ENCODE measurements around the gene ARF6. TPM values are rescaled to one million over a fixed set of nuclear protein-coding genes. Genes with fewer than 3 reads are reported as not detected.

Gene ARF6
- polyA plus RNA-seq, 1 of the 3 experiments (the other 2 are of a cell fraction), result 45.2 TPM

DNA sequence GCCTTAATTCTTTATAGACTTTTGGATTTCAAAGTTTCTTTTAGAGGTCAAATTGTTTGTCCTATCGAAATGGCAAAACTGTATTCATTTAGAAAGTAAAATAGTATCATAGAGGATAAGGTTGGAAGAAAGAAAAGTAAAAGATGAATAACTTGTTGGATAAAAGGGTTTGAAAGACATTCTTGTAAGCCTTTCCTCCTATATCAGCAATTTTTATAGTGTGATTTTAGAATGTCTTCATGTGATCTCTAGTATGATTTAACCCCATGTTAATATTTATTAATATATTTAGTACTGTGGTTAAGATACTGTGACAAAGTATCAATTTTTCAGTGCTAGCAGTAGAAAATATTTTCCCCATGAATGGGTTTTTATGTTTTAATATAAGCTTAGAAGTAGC is 4.5 kb downstream of the ARF6 start (continued):
- TF ChIP-seq RXRA (IDR thresholded peaks at IDR 0.05; ENCODE audit: borderline replicate concordance, low read depth), result no peak
- TF ChIP-seq POLR2AphosphoS5 (IDR thresholded peaks at IDR 0.05; ENCODE audit: low read depth, low read length), result no peak
- TF ChIP-seq, protein P1, sequence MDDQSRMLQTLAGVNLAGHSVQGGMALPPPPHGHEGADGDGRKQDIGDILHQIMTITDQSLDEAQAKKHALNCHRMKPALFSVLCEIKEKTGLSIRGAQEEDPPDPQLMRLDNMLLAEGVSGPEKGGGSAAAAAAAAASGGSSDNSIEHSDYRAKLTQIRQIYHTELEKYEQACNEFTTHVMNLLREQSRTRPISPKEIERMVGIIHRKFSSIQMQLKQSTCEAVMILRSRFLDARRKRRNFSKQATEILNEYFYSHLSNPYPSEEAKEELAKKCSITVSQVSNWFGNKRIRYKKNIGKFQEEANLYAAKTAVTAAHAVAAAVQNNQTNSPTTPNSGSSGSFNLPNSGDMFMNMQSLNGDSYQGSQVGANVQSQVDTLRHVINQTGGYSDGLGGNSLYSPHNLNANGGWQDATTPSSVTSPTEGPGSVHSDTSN (IDR thresholded peaks at IDR 0.05), result no peak
- no peak for TF ChIP-seq GABPA (IDR thresholded peaks at IDR 0.05; ENCODE audit: low read depth)
- TF ChIP-seq TAF1 (IDR thresholded peaks at IDR 0.05; ENCODE audit: borderline replicate concordance, low read depth, low read length), result no peak
- no peak for TF ChIP-seq RCOR1 (IDR thresholded peaks at IDR 0.05; ENCODE audit: low read length)
- no peak for TF ChIP-seq RAD21 (IDR thresholded peaks at IDR 0.05; ENCODE audit: low read length)
- no peak for TF ChIP-seq EZH2phosphoT487 (IDR thresholded peaks at IDR 0.05; ENCODE audit: borderline replicate concordance, low read depth)
- no peak for TF ChIP-seq MXI1 (IDR thresholded peaks at IDR 0.05; ENCODE audit: low read depth, low read length)

DNA sequence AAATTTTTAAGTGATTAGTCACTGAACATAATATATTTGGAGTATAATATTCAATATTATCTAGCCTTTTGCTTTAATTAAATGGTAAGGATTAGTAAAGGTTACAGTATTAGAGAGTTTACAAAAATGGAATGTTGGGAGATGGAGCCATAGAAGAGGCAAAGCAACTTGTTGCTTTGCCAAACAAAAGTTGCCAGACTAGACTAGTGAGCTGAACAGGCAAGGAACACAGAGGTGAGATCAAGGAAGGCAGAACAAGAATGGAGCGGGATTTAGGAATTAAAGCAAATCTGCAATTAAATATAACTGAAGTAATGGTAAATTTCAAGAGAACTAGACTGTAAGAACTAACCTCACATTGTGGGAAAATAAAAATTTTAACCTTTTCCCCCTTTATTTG is 5.1 kb downstream of the ARF6 start:
- Histone ChIP-seq H3K4me2 (peak overlapping the region; percentile 72), H4K20me1 (ENCODE audit: insufficient read depth) (peaks cover 38% of the 10 kb centered on the region), H2AFZ (ENCODE audit: low read depth) (no peak overlapping the region), H3K27me3 (ENCODE audit: insufficient read depth) (no peaks in the 10 kb centered on the region), H3K4me1 (ENCODE audit: control insufficient read depth in 1 of 2, insufficient read depth in 2 of 2, low read depth in 1 of 2, low read length in 1 of 2) (peaks cover 15 to 20% of the 10 kb centered on the region in 2 experiments; a peak in 3 of 4 replicates), H3K9me3 (no peaks in the 10 kb centered on the region), H3K36me3 (replicated peaks in 1 of 2; ENCODE audit: control insufficient read depth in 1 of 2, insufficient read depth in 2 of 2, low read length in 1 of 2) (peaks cover 32 to 53% of the 10 kb centered on the region in 2 experiments), H3K79me2 (ENCODE audit: insufficient read depth) (peaks cover 91% of the 10 kb centered on the region), H3F3A (replicated peaks; ENCODE audit: insufficient read depth) (peaks cover 51% of the 10 kb centered on the region), H3K9me2 (no peaks in the 10 kb centered on the region), H3K27ac (ENCODE audit: low read depth in 2 of 2, low read length in 1 of 2) (peak overlapping the region in 1 of 2 experiments; percentile 98; a peak in 2 of 4 replicates), H3K4me3 (ENCODE audit: low read depth in 2 of 2, low read length in 1 of 2) (peak overlapping the region in 1 of 2 experiments; percentile 85; a peak in 3 of 4 replicates), H3K9ac (peak overlapping the region; percentile 98)
- TF ChIP-seq FOXM1 (IDR thresholded peaks at IDR 0.05; ENCODE audit: low read depth), result no peak
- TF ChIP-seq, protein P2, sequence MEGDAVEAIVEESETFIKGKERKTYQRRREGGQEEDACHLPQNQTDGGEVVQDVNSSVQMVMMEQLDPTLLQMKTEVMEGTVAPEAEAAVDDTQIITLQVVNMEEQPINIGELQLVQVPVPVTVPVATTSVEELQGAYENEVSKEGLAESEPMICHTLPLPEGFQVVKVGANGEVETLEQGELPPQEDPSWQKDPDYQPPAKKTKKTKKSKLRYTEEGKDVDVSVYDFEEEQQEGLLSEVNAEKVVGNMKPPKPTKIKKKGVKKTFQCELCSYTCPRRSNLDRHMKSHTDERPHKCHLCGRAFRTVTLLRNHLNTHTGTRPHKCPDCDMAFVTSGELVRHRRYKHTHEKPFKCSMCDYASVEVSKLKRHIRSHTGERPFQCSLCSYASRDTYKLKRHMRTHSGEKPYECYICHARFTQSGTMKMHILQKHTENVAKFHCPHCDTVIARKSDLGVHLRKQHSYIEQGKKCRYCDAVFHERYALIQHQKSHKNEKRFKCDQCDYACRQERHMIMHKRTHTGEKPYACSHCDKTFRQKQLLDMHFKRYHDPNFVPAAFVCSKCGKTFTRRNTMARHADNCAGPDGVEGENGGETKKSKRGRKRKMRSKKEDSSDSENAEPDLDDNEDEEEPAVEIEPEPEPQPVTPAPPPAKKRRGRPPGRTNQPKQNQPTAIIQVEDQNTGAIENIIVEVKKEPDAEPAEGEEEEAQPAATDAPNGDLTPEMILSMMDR (IDR thresholded peaks at IDR 0.05), result no peak
- no peak for DNase-seq
- 93% methylated on average over 1 of the region's 1 CpG for WGBS (ENCODE audit: low lambda C conversion rate)
- CTCF ChIA-PET, result interaction anchor here (0.6 to 1.4 kb wide), 2 partner anchors 36 to 193 kb away, joined by 3 to 5 read pairs; no protein-coding TSS in a partner anchor
- POLR2A ChIA-PET, result no interaction called here

DNA sequence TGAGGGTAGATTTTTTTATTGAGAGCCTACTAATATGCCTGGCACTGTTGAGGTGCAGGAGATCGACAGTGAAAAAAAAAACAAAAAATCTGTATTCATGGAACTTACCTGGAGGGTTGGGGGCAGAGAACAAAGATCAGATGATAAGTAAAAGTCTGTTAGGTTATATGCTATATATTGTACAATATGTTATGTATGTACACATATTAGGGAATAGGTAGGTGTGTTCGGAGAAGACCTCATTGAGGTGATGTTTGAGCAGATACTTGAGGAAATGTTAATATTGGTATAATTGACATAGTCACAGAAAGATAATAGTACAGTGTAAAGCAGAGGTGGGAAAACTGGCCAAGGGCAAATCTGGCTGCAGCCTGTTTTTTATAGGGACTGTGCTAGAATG is 5.6 kb downstream of the ARF6 start:
- WGBS (ENCODE audit: low lambda C conversion rate), result 83% methylated on average over 2 of the region's 2 CpGs
- Histone ChIP-seq H2AFZ (ENCODE audit: low read depth) (no peak overlapping the region), H4K20me1 (ENCODE audit: insufficient read depth) (peaks cover 38% of the 10 kb centered on the region), H3K4me2 (peak overlapping the region; percentile 72), H3K9me2 (no peaks in the 10 kb centered on the region), H3K27me3 (ENCODE audit: insufficient read depth) (no peaks in the 10 kb centered on the region), H3K9me3 (no peaks in the 10 kb centered on the region), H3F3A (replicated peaks; ENCODE audit: insufficient read depth) (peaks cover 50% of the 10 kb centered on the region), H3K36me3 (replicated peaks in 1 of 2; ENCODE audit: control insufficient read depth in 1 of 2, insufficient read depth in 2 of 2, low read length in 1 of 2) (peaks cover 32 to 53% of the 10 kb centered on the region in 2 experiments), H3K4me3 (ENCODE audit: low read depth in 2 of 2, low read length in 1 of 2) (peak overlapping the region in 1 of 2 experiments; percentile 85; a peak in 2 of 4 replicates), H3K4me1 (ENCODE audit: control insufficient read depth in 1 of 2, insufficient read depth in 2 of 2, low read depth in 1 of 2, low read length in 1 of 2) (peaks cover 15 to 20% of the 10 kb centered on the region in 2 experiments; a peak in 3 of 4 replicates), H3K79me2 (ENCODE audit: insufficient read depth) (peaks cover 85% of the 10 kb centered on the region), H3K27ac (ENCODE audit: low read depth in 2 of 2, low read length in 1 of 2) (peak overlapping the region in 1 of 2 experiments; percentile 98; a peak in 1 of 4 replicates), H3K9ac (peak overlapping the region; percentile 98; the same call in 1 of the 2 replicates)
- POLR2A ChIA-PET, result no interaction called here
- no peak for DNase-seq
- CTCF ChIA-PET, result interaction anchor here (0.6 to 1.4 kb wide), 2 partner anchors 37 to 193 kb away, joined by 3 to 5 read pairs; no protein-coding TSS in a partner anchor
- TF ChIP-seq FOSL2 (IDR thresholded peaks at IDR 0.05; ENCODE audit: borderline replicate concordance, low read depth) (no peak), FOXM1 (IDR thresholded peaks at IDR 0.05; ENCODE audit: low read depth) (no peak), FOXJ3 (CRISPR knock-in tag; IDR thresholded peaks at IDR 0.05) (no peak), POLR2AphosphoS5 (IDR thresholded peaks at IDR 0.05; ENCODE audit: low read depth, low read length) (peak; percentile 54; the same call in 1 of the 2 replicates)
- TF ChIP-seq, protein P1 (IDR thresholded peaks at IDR 0.05), result no peak
